ENCODE data around the gene SCGB2B2.

GRCh38 chr19:34671972-34672371 lies 5.0 kb downstream of the SCGB2B2 start:
- TF ChIP-seq EZH2phosphoT487 (IDR thresholded peaks at IDR 0.05; ENCODE audit: insufficient read depth, low read depth) (no peak), EZH2 (IDR thresholded peaks at IDR 0.05; ENCODE audit: insufficient read depth, poor library complexity, severe bottlenecking) (no peak)
